NCI-H226 (cell line): ENCODE data around the gene DCLK2.
"Not testable (repeated sequence)": the region's sequence is repeated elsewhere in the genome, so short reads cannot be mapped to it uniquely, and the experiment has no call there.

Source experiments
- DNase-seq: peaks from one replicate; pipeline ENCODE4 v3.0.0-alpha.2; 2015

DCLK2 gene

DNA sequence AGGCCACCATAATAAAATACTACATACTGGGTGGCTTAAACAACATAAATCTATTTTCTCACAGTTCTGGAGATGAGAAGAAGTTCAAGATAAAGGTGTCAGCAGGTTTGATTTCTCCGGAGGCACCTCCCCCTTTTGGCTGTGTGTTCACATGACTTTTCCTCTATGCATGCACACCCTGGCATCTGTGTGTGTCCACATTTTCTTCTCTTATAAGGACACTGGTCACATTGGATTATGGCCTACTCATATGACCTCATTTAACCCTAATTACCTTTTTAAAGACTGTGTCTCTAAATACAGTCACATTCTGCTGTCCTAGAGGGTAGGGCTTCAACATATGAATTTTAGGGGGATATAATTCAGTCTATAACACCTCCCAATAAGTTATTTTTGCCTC lies 79.8 kb downstream of the DCLK2 start:
- DNase-seq = no peak

DNA sequence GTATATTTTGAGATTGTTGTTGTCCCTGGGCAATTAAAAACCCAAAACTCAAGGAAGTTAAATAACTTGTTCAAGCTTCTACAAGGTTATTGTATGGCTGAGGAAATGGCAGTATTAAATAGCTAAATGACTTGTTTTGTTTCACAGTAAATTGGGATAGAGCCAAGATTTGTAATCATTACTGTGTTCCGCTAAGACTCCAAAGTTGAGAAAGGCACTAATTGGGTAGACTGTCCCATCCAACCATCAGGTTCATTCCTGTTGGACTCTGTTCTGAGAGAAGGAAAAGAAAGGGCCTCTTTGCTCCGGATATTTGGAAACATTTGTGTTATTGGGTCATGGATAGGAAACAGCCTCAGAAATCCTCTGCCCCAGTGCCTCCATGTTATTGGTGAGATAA lies 82.2 kb downstream of the DCLK2 start:
- no peak for DNase-seq

DNA sequence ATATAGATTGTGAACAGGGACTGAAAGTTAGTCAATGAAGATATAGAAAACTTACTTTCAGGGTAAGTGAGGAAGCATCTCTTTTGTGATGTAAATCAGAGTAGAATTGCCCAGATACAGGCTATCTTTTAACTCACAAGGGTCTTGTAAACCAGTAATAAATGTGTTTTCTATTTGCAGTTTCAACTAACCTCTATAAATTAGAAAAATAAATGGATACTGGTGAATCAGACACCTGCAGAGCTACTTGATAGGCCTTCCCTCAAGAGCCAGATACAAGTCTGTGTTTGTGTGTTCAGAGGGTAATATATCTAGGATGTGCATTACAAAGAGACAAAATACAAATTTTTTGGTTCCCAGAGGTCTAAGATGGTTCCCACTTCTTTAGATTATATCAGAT lies 82.9 kb downstream of the DCLK2 start:
- DNase-seq = no peak

DNA sequence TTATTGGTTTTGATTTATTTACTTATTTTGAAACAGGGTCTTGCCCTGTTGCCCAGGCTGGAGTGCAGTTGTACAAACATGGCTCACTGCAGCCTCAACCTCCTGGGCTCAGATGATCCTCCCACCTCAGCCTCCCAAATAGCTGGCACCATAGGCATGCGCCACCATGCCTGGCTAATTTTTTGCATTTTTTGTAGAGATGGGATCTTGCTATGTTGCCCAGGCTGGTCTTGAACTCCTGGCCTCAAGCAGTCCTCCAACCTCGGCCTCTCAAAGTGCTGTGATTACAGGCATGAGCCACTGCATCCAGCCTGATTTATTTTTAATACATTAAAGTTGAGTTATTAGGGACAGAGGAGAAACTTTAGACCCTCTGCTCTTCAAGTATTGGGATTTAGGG lies 83.8 kb downstream of the DCLK2 start:
- DNase-seq = not testable (repeated sequence)

DNA sequence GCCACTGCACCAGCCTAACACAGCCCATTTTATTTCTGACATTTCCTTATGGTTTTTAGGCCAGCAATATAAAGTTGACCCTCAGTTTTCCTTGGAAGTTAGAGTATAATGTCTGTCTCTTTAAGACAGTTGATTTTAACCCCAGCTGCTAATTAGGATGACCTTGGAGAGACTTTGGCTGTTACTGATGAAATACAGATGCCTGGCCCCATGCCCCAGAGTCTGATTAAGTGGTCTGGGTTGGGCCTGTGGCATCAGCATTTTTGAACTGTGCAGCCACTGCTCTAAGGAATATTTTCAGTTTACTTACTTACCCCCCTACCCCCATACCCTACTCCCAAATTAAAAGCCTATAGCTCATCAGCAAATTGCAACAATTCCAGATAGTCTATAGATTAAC lies 85.8 kb downstream of the DCLK2 start:
- no peak for DNase-seq

DNA sequence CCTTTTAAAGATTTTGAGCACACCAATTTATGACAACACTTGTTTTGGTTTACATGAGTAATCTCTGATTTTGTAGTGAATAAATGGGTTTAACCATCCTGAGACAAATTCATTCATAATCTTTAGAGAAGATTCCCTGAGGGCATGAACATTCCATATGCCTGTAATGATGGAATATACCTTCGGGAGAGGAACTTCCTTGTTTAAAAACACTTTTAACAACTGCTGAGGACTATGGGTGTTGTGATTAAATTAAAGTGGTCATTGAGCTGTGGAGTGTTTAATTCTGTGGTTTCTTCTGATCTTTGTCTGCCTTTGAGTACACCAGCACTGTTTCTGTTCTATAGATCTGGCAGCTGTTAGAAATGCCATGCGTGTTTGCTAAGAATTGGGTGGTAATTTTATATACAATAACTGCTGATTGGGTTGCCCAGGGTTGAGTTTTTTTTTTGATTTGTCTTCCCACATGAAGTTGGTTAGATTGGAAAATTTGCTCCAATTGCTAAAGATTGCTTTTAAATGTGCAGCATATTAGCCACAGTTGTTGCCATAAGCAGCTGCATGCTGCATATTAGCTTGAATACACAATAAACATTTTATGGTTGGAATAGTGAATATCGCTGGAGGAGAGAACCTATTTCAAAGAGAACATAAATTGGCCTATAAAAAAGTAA lies 86.8 kb downstream of the DCLK2 start:
- peak; percentile 46 for DNase-seq

DNA sequence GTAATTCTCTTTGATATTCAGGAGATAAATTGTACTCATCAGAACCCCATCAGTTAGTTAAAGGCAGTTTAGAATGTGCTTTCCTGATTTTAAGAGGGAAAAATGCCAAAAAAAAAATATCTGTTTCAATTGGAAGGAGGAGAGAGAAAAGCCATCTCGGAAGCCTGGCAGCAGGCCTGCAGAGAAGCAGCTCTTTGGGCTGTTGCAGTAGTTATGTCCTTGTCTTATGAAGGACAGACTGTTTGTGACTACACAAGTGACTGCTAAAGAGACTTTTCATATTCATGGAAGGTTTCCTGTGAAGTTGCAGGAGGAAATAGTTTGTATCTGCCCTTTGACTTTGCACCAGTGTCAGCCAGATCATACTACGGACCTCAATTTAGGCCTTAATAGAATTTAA lies 88.8 kb downstream of the DCLK2 start:
- DNase-seq = no peak

DNA sequence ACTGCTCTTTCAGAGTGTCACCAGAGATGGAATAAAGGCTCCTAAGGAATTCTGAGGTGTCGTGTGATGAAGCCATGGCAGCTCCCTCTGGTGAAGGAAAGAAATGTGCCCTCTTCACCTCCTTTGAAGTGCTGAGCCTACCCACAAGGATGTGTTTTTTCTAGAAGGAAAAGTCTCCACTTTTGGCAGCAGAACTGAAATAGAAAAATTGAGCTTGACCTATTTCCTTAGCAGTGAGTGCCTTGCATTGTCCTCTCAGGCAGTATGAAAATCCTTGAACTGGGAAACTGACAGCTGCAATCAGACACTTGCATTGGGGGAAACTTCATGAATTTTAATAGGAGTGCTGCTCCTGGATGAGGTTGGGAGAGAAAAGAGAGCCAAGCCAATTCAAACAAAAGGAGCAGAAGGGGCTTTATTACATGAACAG lies 95.2 kb downstream of the DCLK2 start:
- DNase-seq = no peak

DNA sequence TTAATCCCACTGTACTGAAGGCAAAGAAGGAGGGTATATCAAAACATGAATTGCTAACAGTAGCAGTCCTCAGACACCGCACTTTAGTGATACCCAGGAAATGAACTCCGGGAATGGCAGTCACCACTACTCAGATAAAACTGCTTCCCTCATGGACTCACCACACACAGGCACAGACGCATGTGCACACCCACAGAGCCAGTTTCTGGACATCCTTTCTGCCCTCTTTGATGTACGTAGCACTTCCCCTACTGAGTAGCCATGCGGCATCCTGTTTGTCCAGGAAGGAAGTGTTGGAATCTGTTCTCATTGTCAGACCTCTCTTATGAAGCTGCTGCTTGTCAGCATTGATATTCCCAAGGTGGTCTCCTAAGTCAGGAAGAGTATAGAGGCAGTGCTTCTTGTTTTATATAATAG lies 95.7 kb downstream of the DCLK2 start:
- DNase-seq = no peak

DNA sequence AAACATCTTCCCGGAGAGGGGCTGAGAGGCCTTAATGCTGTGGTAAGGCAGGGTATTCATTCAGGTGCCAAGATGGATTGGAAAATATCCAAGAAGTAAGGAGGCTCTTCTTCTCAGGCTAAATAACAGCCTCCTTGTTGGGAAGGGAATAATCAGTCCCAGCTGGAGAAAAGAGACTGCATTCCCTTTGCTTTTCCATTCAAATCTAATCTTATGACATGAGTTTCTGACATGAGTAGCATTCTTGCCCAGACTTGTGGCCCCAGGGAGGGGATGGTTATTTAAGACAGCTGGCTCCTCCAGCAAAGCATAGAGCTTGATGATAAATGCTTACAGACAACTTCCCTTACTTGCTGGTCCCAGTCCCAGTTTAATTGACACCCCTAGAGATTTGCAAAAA lies 98.3 kb downstream of the DCLK2 start:
- DNase-seq = peak; percentile 41

DNA sequence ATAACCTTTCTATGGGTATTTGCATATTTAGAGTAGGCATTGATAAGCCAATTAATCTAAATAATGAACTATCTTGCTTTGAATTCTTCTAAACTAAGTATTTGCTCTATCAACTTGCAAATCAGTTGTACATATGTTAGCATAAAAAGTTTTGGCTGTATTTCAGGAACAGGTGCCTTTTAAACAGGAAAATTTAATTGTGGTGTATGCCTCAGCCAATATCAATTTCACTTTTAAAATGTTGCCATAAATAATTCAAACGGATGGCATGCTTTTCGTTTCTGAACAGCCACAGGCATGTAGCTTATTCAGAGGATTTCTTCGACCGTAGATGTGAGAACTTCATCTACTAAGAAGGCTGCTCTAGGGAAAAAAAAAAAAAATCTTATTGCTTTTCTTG lies 99.9 kb downstream of the DCLK2 start:
- DNase-seq = no peak

DNA sequence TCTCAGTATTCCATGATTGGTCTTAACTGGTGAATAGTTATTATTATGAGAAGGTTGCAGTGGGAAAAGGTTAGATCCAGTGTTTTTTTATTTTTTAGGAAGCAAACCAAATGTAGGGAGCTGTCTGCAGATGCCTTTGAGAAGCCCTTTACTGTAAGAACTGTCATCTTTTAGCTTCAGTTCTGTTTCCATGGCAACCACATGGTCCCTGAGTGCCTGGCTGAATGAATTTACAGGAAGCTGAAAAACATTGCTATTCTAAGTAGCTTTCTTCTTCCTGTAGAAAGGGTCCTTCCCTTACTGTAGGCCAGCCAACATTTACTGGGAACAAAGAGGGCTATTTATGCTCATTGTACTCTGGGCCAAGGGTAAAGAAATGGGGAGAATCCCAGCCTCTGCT lies 103.3 kb downstream of the DCLK2 start:
- DNase-seq = no peak

DNA sequence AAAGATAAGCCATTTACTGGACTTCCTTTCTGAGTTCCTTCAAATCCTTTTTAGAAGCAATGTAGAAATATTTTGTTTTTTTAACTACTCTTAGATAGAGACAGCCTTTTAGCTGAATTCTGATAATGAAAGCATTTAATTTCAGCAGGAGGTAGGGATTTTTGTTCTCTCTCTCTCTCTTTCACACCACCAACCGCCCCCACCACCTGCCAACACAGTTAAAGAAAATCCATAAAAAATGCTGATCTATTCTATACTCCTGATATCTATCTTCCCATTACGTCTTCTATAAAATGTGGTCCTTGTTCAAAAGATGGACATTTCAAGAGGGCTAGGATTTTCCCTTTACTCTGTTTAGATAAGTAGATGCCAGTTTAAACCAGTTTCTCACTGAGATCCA lies 104.5 kb downstream of the DCLK2 start:
- DNase-seq = no peak

DNA sequence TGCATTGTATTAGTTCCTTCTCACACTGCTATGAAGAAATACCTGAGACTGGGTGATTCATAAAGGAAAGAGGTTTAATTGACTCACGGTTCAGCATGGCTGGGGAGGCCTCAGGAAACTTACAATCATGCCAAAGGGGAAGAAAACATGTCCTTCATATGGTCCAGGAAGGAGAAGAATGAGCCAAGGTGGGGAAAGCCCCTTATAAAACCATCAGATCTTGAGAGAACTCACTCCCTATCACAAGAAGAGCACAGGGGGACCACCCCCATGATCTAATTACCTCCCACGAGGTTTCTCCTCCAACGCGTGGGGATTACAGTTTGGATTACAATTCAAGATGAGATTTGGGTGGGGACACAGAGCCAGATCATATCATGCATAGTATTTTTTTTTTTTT lies 106.8 kb downstream of the DCLK2 start:
- not testable (repeated sequence) for DNase-seq

DNA sequence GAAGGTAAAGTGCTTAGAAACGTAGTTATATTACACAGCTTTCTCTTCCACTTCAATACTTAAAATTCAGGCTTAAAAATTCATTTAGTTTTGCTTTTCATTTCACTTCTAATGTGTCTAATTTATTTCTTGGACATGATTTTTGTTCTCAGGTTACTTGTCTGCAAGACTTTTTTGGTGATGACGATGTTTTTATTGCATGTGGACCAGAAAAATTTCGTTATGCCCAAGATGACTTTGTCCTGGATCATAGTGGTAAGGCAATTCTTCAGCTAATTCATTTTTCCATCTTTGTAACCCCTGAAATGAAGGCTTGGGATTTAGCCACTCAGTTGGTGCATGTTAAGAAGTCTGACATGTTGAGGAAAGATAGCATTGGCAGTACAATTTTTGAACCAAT lies 114.7 kb downstream of the DCLK2 start:
- no peak for DNase-seq

DNA sequence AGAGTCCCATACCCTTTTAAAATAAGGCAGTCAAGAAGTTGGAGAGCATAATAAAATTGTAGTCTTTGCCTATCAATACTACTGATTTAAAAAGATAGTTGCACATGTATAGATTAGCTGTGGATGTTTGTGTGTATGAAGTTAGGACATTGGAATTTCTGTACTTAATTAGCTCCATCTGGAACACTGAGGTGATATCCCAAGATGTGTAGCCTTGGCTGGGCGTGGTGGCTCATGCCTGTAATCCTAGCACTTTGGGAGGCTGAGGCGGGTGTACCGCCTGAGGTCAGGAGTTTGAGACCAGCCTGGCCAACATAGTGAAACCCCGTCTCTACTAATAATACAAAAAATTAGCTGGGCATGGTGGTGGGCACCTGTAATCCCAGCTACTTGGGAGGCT lies 119.0 kb downstream of the DCLK2 start:
- DNase-seq = not testable (repeated sequence)

DNA sequence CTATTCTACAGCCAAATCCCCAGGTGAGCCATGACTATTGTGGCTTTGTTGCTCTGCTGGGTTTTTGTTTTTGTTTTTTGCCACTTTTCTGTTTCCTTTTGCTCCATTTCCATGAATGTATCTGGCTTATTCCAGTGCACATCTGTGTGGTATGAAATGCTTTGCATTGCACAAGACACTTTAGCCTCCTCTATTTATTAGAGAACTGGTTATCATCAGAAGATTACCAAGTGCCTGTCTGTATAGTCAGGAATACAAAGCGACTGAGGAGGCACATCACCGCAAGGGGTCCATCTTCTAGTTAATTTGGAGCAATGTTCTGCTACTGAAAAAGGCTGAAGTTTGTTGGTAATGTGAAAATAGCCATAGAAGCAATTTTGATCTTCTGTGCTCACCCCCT lies 120.8 kb downstream of the DCLK2 start:
- no peak for DNase-seq

DNA sequence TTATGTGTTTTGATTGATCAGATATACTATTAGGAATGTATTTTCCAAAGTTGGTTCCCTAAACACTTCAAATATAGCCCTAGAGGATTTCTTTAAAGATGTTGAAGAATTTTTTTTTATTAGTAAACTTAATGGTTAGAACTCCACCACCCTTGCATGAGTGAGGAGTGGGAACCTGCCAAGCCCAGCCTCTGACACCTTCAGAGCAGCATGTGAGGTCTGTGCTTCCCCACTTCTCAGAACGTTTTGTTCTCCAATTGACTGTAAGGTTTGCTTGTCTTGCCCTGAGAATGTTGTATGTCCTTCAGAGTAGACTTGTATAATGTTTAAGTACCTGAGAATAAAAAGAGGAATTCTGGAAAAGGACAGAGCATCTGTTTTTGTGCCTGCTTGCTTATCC lies 126.8 kb downstream of the DCLK2 start:
- no peak for DNase-seq

DNA sequence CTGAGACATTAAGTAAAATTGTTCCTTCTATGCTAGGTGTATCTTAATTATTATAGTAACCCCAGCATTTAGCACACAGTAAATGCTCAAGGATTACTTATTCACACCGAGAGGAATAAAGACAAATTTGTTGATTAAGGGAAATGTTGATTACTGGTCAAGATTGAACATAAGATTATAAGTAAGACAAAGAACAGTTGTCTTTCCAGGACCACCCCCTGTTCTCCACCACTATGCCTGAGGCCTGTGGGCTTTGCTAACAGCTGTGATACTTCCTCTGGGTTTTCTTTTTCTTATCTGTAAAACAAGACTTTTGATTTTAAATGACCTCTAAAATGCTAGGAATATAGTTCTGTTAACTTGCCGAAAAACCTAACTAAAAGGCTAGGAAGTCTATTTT lies 128.0 kb downstream of the DCLK2 start:
- no peak for DNase-seq

DNA sequence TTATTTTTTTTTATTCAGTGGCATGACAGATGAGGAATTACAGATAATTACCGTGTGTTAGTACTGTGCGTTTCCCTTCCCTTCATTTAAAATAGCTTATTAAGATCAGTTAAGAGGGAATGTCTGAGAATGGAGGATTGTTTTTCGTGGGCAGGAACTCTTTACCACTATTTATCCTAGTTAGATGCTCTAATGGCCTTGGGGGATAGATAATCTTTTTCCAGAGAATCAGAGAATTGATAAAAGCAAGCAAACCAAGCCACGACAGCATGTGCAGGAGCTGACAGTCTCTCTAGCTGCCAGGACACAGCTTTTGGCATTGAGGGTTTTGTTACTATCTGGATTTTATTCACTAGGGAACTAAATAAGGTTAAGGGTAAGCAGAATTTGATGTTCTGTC lies 128.7 kb downstream of the DCLK2 start:
- no peak for DNase-seq

DNA sequence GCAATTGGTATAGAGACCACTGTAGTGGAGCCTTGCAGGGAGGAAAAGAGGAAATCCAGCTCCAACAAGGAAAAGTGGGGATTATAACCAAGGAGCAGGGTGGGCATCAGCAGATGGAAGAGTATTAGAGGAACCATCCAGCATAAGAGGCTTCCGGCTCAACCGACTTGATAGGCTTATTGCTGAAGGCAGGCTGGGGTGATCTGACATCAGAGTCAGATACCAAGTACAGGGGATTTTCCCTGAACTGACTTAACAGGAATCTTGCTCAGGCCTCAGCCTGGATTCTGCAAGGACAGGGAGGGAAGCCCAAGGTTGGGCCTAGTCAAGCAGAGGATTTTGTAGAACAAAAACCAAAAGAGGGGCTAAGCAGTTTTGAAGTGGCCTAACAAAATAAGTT lies 129.6 kb downstream of the DCLK2 start:
- DNase-seq = peak; percentile 10

DNA sequence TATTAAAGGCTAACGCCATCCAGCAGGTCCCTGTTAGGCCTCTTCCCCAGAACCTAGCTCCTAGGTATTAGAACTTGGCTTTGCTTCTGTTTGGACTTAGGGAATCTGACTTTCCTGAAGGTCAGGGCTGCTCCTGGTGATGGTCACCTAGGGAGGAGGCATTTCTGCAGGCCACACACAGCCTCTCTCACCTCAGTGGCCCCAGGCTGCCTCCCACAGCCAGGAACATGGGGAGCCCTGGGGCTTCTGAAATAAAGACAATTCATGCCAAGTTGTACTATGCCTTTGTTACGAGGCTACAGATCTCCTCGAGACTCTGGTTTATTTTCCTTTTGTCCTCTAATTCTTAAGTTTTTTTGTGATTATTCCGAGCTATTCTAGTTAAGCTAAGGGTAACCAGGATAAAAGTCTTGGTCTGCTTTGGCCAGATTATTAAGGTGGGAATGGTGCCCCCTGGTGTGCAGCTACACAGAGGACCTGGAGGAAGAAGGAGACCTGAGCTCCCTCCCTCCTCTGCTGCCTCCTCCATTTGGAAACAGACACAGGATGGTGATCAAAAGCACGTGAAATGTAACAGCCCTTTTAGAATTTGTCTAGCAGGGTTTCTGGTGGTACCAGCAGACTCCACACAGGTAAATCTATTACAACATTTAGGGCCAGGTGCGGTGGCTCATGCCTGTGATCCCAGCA lies 131.0 kb downstream of the DCLK2 start:
- peak; percentile 37 for DNase-seq

DNA sequence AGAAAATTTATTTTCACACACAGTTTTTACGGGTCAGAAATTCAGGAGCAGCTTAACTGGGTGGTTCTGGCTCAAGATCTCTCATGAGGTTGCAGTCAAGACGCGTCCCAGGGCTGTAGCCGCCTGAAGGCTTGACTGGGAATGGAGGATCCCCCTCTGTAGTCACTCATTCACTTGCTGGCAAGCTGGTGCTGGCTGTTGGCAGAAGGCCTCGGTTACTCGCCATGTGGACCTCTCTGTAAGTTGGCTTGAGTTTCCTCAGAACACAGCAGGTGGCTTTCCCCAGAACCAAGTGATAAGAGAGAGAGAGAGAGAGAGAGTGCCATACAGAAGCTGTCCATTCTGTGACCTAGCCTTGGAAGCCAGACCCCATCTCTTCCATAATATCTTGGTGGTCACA lies 132.8 kb downstream of the DCLK2 start:
- DNase-seq = no peak

DNA sequence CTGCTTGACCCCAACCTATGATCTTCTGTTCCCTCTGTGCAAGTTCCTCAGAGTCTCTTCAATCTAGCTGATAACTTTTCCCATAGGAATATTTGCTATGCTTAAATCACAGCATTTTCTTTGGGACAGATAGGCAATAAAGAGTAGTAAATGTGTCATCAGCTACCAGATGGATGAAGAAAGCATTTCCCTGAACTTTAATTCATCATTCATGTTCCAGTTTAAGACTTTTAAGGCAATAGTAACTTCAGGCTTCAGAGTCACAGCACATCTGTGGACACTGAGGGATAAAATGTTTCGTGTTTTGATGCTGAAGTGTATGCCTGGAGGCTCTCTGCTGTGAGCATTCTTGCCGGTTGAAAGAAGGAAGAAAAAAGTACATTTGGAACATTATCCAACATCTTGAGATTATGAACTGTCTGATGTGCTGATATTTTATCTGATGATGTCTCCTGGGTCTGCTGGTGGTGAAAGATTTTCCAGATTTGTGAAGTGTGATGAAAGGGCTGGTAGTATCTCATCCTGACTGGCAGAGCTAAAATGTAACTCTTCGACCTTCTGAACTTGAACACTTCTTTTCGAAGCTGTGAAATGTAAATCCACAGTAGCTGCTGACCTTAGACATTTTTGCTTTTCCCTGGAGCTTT lies 133.7 kb downstream of the DCLK2 start:
- no peak for DNase-seq

DNA sequence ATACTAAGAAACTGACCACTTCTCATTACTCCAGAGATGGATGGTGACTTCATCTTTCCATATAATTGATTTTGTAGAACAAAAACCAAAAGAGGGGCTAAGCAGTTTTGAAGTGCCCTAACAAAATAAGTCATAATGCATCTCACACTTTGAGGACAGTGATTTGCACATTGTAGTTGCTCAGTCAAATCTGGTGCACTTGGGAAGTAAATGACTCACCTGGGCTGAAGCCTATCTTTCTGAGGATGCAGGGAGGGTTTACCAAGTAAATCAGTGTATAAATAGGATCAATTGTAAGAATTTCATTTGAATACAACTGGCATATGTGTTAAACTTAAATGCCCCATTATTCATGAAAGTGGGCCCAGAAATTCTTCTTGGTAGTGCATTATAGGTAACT lies 134.2 kb downstream of the DCLK2 start:
- no peak for DNase-seq
